Measurements from ENCODE around the gene ARFGEF2. TPM values are rescaled to one million over a fixed set of nuclear protein-coding genes. Genes with fewer than 3 reads are reported as not detected.
A peak's percentile ranks its signal among the peaks of the same experiment; 100 is the strongest.

Gene ARFGEF2
- total RNA-seq, 2 donors from 2014 or later, result 31.5 to 46.5 TPM

- no peak for TF ChIP-seq CTCF (IDR thresholded peaks at IDR 0.05)
- no peaks in the 10 kb centered on the region for H3K27me3 ChIP-seq
- H3K36me3 ChIP-seq, result no peaks in the 10 kb centered on the region
Observed at GRCh38 chr20:48919336-48919881, 2.1 kb upstream of the ARFGEF2 start.

DNA sequence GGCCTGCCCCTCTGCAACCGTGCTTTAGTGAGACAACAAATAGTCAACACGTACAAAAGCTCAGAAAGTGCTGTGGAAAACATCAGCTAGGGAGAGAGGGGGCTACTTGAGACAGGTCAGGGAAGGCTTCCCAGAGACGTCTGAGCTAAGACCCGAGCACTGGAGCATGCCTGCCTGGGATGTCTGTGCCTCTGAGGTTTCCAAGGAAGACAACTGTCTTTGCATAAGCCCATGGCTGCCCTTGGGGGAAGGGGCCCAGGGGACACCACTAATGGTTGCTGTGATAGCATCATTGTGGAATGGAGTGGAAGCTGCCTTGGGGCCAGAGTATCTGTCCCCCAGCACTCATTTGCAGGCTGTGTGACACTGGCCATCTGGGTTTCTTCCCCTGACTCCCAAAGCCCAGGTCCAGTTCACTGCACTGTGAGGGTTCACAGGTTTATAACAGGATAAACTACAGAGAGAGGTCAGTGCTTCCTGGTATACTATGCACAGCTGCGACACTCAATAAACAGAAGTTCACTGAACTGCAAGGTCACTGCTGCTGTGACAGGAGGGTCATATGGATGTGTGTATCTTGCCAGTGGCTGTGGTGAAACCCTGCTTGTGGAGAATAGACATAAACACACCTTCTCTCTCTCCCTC is 1.5 kb upstream of the ARFGEF2 start:
- Histone ChIP-seq H3K4me1 (peaks cover 0 to 24% of the 10 kb centered on the region in 2 donors), H3K27me3 (no peaks in the 10 kb centered on the region), H3K36me3 (no peaks in the 10 kb centered on the region), H3K27ac (no peak overlapping the region), H3K9me3 (no peaks in the 10 kb centered on the region), H3K4me3 (no peak overlapping the region)
- TF ChIP-seq CTCF (IDR thresholded peaks at IDR 0.05), result no peak
- DNase-seq (ENCODE audit: low spot score), result no peak

More at GRCh38 chr20:48919336-48919881, 2.1 kb upstream of the ARFGEF2 start:
- H3K9me3 ChIP-seq, result no peaks in the 10 kb centered on the region
- DNase-seq (ENCODE audit: low spot score), result no peak
- H3K4me1 ChIP-seq, result peaks cover 0 to 24% of the 10 kb centered on the region in 2 donors
- H3K27ac ChIP-seq, result no peak overlapping the region
- H3K4me3 ChIP-seq, result no peak overlapping the region

GRCh38 chr20:48920527-48921167 is 864 bp upstream of the ARFGEF2 start:
- DNase-seq (ENCODE audit: low spot score), result no peak
- TF ChIP-seq CTCF (IDR thresholded peaks at IDR 0.05), result no peak
- H3K36me3 ChIP-seq, result no peaks in the 10 kb centered on the region

DNA sequence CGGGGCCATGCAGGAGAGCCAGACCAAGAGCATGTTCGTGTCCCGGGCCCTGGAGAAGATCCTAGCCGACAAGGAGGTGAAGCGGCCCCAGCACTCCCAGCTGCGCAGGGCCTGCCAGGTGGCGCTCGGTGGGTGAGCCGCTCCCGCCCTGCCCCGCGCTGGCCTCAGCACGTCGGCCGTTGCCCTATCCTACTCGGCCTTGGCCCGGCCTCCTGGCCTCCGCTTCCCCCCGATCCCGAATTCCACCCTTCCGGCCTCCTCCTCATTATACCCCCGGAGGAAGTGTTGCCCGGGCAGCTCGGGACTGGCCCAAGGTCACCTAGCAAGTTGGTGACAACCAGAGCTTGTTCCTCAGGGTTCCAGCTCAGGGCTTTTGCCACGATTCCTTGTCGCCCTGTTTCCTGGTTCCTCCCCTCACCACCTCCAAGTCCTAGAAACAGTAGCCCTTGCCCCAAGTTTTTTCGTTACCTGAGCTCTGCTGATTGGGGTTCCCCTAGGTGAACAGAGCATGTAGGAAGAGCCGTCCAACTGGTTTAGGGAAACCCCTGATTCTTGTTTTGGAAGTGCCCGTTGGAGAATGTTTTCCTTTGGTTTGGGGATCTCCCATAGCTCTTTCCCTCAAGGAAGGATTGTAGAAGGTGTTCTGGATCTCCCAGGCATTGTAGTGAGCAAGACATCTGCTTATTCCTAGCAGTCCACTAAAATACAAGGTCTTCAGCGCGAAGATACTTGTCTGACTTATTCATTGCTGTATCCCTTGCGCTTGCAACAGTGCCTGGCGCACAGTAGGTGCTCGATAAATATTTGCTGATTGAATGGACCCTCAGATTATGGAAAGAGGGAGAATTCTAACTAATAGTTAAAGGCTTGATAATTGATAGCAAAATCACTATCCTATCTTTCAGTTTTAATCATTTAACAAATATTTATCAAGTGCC is 641 bp downstream of the ARFGEF2 start:
- no peak for DNase-seq (ENCODE audit: low spot score)
- no peaks in the 10 kb centered on the region for H3K27me3 ChIP-seq
- peak overlapping the region; percentile 82 to 94 for H3K4me3 ChIP-seq
- peaks cover 0 to 35% of the 10 kb centered on the region in 2 donors for H3K4me1 ChIP-seq
- peak overlapping the region; percentile 94 to 96 for H3K27ac ChIP-seq
- TF ChIP-seq CTCF (IDR thresholded peaks at IDR 0.05), result no peak
- no peaks in the 10 kb centered on the region for H3K36me3 ChIP-seq
- no peaks in the 10 kb centered on the region for H3K9me3 ChIP-seq

More at GRCh38 chr20:48920527-48921167, 864 bp upstream of the ARFGEF2 start:
- H3K9me3 ChIP-seq, result no peaks in the 10 kb centered on the region
- no peaks in the 10 kb centered on the region for H3K27me3 ChIP-seq
- peak overlapping the region; percentile 82 to 94 for H3K4me3 ChIP-seq
- peaks cover 0 to 24% of the 10 kb centered on the region in 2 donors for H3K4me1 ChIP-seq
- peak overlapping the region; percentile 94 to 96 for H3K27ac ChIP-seq

GRCh38 chr20:48923149-48923718 is 1.7 kb downstream of the ARFGEF2 start:
- no peak for DNase-seq (ENCODE audit: low spot score)
- no peak for TF ChIP-seq CTCF (IDR thresholded peaks at IDR 0.05)
- no peaks in the 10 kb centered on the region for H3K27me3 ChIP-seq
- H3K4me1 ChIP-seq, result peaks cover 0 to 38% of the 10 kb centered on the region in 2 donors
- no peaks in the 10 kb centered on the region for H3K9me3 ChIP-seq
- H3K4me3 ChIP-seq, result peak overlapping the region; percentile 10 to 94
- no peaks in the 10 kb centered on the region for H3K36me3 ChIP-seq
- H3K27ac ChIP-seq, result peak overlapping the region; percentile 94 to 96
